Esophagus muscularis mucosa (tissue), 3 donors: Measurements from ENCODE around the gene SFN.

Source experiments
- POLR2A ChIP-seq: fragments of 450-650 bp; IDR thresholded peaks from one replicate; pipeline ENCODE4 v1.6.1; 2017; ENCODE audit warnings: antibody characterized with exemption, moderate library complexity, mild to moderate bottlenecking, low read depth
- TF ChIP-seq, protein P1 (sequence below), 3 experiments: fragments of 200-600 bp in 2 of 3; fragments of 450-650 bp in 1 of 3; sonication (generic) in 2 of 3; IDR thresholded peaks; one replicate each; pipeline ENCODE4 v1.5.1; 2017 to 2019; ENCODE audit warnings: antibody characterized with exemption in 3 of 3, mild to moderate bottlenecking in 2 of 3, moderate library complexity in 1 of 3

DNA sequence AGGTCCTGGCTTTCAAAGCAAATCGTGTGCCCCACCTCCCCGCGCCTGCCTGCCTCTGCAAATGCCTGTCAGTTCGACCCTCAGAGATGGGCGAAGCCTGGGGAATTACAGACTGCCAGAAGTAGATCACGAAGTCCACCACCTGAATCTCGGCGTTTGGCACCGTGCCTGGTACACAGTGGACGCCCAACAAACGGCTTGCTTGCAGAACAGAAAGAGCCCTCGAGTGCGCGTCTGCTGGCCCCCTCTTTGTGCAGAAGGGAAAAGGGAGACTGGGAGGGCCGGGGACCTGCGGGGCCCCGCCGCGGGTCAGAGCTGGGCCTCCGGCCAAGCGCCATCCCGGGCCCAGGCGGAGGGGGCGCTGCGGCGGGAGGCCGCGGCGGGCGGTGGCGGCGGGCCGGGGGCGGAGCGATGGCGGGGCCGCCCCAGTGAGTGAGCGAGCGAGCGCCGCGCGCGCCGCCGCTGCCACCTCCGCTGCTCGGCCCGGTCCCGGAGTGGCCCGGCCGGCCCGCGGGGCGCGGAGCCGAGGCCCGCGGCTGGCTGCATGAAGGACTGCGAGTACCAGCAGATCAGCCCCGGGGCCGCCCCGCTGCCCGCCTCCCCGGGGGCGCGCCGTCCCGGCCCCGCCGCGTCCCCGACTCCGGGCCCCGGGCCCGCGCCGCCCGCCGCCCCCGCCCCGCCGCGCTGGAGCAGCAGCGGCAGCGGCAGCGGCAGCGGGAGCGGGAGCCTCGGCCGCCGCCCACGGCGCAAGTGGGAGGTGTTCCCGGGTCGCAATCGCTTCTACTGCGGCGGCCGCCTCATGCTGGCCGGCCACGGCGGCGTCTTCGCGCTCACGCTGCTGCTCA lies 36.5 kb upstream of the SFN start, which contains the start of gene ZDHHC18:
- TF ChIP-seq POLR2A: no peak
- TF ChIP-seq, protein P1, sequence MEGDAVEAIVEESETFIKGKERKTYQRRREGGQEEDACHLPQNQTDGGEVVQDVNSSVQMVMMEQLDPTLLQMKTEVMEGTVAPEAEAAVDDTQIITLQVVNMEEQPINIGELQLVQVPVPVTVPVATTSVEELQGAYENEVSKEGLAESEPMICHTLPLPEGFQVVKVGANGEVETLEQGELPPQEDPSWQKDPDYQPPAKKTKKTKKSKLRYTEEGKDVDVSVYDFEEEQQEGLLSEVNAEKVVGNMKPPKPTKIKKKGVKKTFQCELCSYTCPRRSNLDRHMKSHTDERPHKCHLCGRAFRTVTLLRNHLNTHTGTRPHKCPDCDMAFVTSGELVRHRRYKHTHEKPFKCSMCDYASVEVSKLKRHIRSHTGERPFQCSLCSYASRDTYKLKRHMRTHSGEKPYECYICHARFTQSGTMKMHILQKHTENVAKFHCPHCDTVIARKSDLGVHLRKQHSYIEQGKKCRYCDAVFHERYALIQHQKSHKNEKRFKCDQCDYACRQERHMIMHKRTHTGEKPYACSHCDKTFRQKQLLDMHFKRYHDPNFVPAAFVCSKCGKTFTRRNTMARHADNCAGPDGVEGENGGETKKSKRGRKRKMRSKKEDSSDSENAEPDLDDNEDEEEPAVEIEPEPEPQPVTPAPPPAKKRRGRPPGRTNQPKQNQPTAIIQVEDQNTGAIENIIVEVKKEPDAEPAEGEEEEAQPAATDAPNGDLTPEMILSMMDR (IDR thresholded peaks at IDR 0.05): peak; percentile 50 to 78 (median 65)
